ENCODE data around the gene RLN1. TPM values are rescaled to one million over a fixed set of nuclear protein-coding genes. Genes with fewer than 3 reads are reported as not detected.
"Not testable (repeated sequence)": the region's sequence is repeated elsewhere in the genome, so short reads cannot be mapped to it uniquely, and the experiment has no call there.

Gene RLN1
- total and polyA plus RNA-seq, 2 donors (not counting 1 experiment from before 2014, with no cell fraction given): 0.60 to 1.4 TPM

- no peak overlapping the region for H3K27ac ChIP-seq (ENCODE audit: low read length in 2 of 2)
- no peak overlapping the region for H3K9ac ChIP-seq (ENCODE audit: low read length)
- H4K20me1 ChIP-seq (ENCODE audit: control insufficient read depth, insufficient read depth, low read length, poor library complexity, severe bottlenecking): no peaks in the 10 kb centered on the region
- intact Hi-C loops (cut with micrococcal nuclease): no loop called here
- no peak for DNase-seq
- Mint-ChIP-seq H3K9me3 (ENCODE audit: insufficient read depth) (no peaks in the 10 kb centered on the region), H3K4me3 (no peak overlapping the region), H3K27ac (no peak overlapping the region), H3K4me1 (no peaks in the 10 kb centered on the region), H3K27me3 (no peaks in the 10 kb centered on the region)
- H3K36me3 ChIP-seq (replicated peaks in 1 of 2; ENCODE audit: control extremely low read depth in 1 of 2, control insufficient read depth in 1 of 2, extremely low read depth in 1 of 2, insufficient read depth in 2 of 2, low read length in 1 of 2): no peaks in the 10 kb centered on the region
- 97% methylated on average over 8 of the region's 10 CpGs for WGBS (ENCODE audit: insufficient coverage)
- CTCF ChIA-PET: interaction anchor here (1.5 kb wide), 1 partner anchor 263 kb away, joined by 3 read pairs; no protein-coding TSS in a partner anchor
- TF ChIP-seq CTCF (IDR thresholded peaks at IDR 0.05) (no peak), EZH2 (IDR thresholded peaks at IDR 0.05; ENCODE audit: borderline replicate concordance, insufficient read depth, low read depth, low read length, poor library complexity, severe bottlenecking) (no peak)
- H3K9me3 ChIP-seq (ENCODE audit: control extremely low read depth in 1 of 3, control insufficient read depth in 2 of 3, insufficient read depth in 1 of 3, low read length in 2 of 3): no peaks in the 10 kb centered on the region
- no peak overlapping the region for H3K4me2 ChIP-seq (replicated peaks; ENCODE audit: low read depth, low read length, poor library complexity, severe bottlenecking)
- no peak overlapping the region for H3K4me3 ChIP-seq (ENCODE audit: control extremely low read depth in 1 of 5, extremely low read depth in 1 of 5, insufficient read depth in 1 of 5, low read depth in 2 of 5, low read length in 4 of 5)
- no peak overlapping the region for H2AFZ ChIP-seq (ENCODE audit: insufficient read depth, low read depth, low read length, poor library complexity, severe bottlenecking)
- no peaks in the 10 kb centered on the region for H3K27me3 ChIP-seq (replicated peaks in 1 of 4; ENCODE audit: control extremely low read depth in 1 of 4, control insufficient read depth in 3 of 4, insufficient read depth in 4 of 4, low read length in 3 of 4)
- ATAC-seq (ENCODE audit: low read depth): no peak
- H3K4me1 ChIP-seq (ENCODE audit: control insufficient read depth in 2 of 2, insufficient read depth in 2 of 2, low read length in 2 of 2): no peaks in the 10 kb centered on the region
- POLR2A ChIA-PET: no interaction called here
- H3K79me2 ChIP-seq (ENCODE audit: control insufficient read depth, insufficient read depth, low read length): peaks cover 4% of the 10 kb centered on the region
Observed at GRCh38 chr9:5326893-5327548, 12.7 kb downstream of the RLN1 start.

GRCh38 chr9:5326187-5326586, 13.5 kb downstream of the RLN1 start:
- DNase-seq: no peak
- H3K4me1 Mint-ChIP-seq: no peaks in the 10 kb centered on the region
- H3K4me1 ChIP-seq (ENCODE audit: control insufficient read depth in 2 of 2, insufficient read depth in 2 of 2, low read length in 2 of 2): no peaks in the 10 kb centered on the region
- H3K4me3 ChIP-seq (ENCODE audit: control extremely low read depth in 1 of 5, extremely low read depth in 1 of 5, insufficient read depth in 1 of 5, low read depth in 2 of 5, low read length in 4 of 5): no peak overlapping the region
- no peak for TF ChIP-seq CTCF (IDR thresholded peaks at IDR 0.05)
- no peak for TF ChIP-seq EZH2 (IDR thresholded peaks at IDR 0.05; ENCODE audit: borderline replicate concordance, insufficient read depth, low read depth, low read length, poor library complexity, severe bottlenecking)
- H3K27ac Mint-ChIP-seq: no peak overlapping the region
- no peaks in the 10 kb centered on the region for H4K20me1 ChIP-seq (ENCODE audit: control insufficient read depth, insufficient read depth, low read length, poor library complexity, severe bottlenecking)
- no peaks in the 10 kb centered on the region for H3K27me3 Mint-ChIP-seq
- H2AFZ ChIP-seq (ENCODE audit: insufficient read depth, low read depth, low read length, poor library complexity, severe bottlenecking): no peak overlapping the region
- peaks cover 4% of the 10 kb centered on the region for H3K79me2 ChIP-seq (ENCODE audit: control insufficient read depth, insufficient read depth, low read length)
- ChIA-PET POLR2A (no interaction called here), CTCF (interaction anchor here (1.5 kb wide), 1 partner anchor 263 kb away, joined by 3 read pairs; no protein-coding TSS in a partner anchor)
- no peaks in the 10 kb centered on the region for H3K9me3 ChIP-seq (ENCODE audit: control extremely low read depth in 1 of 3, control insufficient read depth in 2 of 3, insufficient read depth in 1 of 3, low read length in 2 of 3)
- no peak overlapping the region for H3K27ac ChIP-seq (ENCODE audit: low read length in 2 of 2)
- ATAC-seq (ENCODE audit: low read depth): no peak
- no peaks in the 10 kb centered on the region for H3K27me3 ChIP-seq (replicated peaks in 1 of 4; ENCODE audit: control extremely low read depth in 1 of 4, control insufficient read depth in 3 of 4, insufficient read depth in 4 of 4, low read length in 3 of 4)
- H3K4me2 ChIP-seq (replicated peaks; ENCODE audit: low read depth, low read length, poor library complexity, severe bottlenecking): no peak overlapping the region
- H3K36me3 ChIP-seq (replicated peaks in 1 of 2; ENCODE audit: control extremely low read depth in 1 of 2, control insufficient read depth in 1 of 2, extremely low read depth in 1 of 2, insufficient read depth in 2 of 2, low read length in 1 of 2): no peaks in the 10 kb centered on the region
- no peaks in the 10 kb centered on the region for H3K9me3 Mint-ChIP-seq (ENCODE audit: insufficient read depth)
- no peak overlapping the region for H3K9ac ChIP-seq (ENCODE audit: low read length)
- intact Hi-C loops (cut with micrococcal nuclease): no loop called here
- H3K4me3 Mint-ChIP-seq: no peak overlapping the region

- CTCF ChIA-PET: interaction anchor here (0.6 to 0.8 kb wide), 2 partner anchors 241 to 512 kb away, joined by 3 read pairs; partner anchors contain the start of gene ERMP1
- H3K4me2 ChIP-seq (replicated peaks; ENCODE audit: low read depth, low read length, poor library complexity, severe bottlenecking); H3K4me1 ChIP-seq (ENCODE audit: control insufficient read depth in 2 of 2, insufficient read depth in 2 of 2, low read length in 2 of 2); H3K27me3 Mint-ChIP-seq; POLR2A ChIA-PET; intact Hi-C loops (cut with micrococcal nuclease); DNase-seq; H2AFZ ChIP-seq (ENCODE audit: insufficient read depth, low read depth, low read length, poor library complexity, severe bottlenecking); H4K20me1 ChIP-seq (ENCODE audit: control insufficient read depth, insufficient read depth, low read length, poor library complexity, severe bottlenecking); H3K27me3 ChIP-seq (replicated peaks in 1 of 4; ENCODE audit: control extremely low read depth in 1 of 4, control insufficient read depth in 3 of 4, insufficient read depth in 4 of 4, low read length in 3 of 4); H3K9me3 Mint-ChIP-seq (ENCODE audit: insufficient read depth); H3K9me3 ChIP-seq (ENCODE audit: control extremely low read depth in 1 of 3, control insufficient read depth in 2 of 3, insufficient read depth in 1 of 3, low read length in 2 of 3); H3K36me3 ChIP-seq (replicated peaks in 1 of 2; ENCODE audit: control extremely low read depth in 1 of 2, control insufficient read depth in 1 of 2, extremely low read depth in 1 of 2, insufficient read depth in 2 of 2, low read length in 1 of 2); ATAC-seq (ENCODE audit: low read depth); H3K9ac ChIP-seq (ENCODE audit: low read length); H3K27ac ChIP-seq (ENCODE audit: low read length in 2 of 2); H3K4me1 Mint-ChIP-seq; H3K4me3 Mint-ChIP-seq; H3K27ac Mint-ChIP-seq; H3K4me3 ChIP-seq (ENCODE audit: control extremely low read depth in 1 of 5, extremely low read depth in 1 of 5, insufficient read depth in 1 of 5, low read depth in 2 of 5, low read length in 4 of 5); H3K79me2 ChIP-seq (ENCODE audit: control insufficient read depth, insufficient read depth, low read length): not testable (repeated sequence)
- no CpG with 5 or more reads among the region's 1 CpG for WGBS (ENCODE audit: insufficient coverage)
Observed at GRCh38 chr9:5321601-5322000, 18.1 kb downstream of the RLN1 start.
